Activated CD4-positive, alpha-beta T cell treated with anti-CD3 and anti-CD28 coated beads, Interleukin-2, amount 50 U/mL, for 24 hours (primary cell): ENCODE results near the gene EPB41L5.
"Not testable (repeated sequence)": the region's sequence is repeated elsewhere in the genome, so short reads cannot be mapped to it uniquely, and the experiment has no call there.

Source experiments
- DNase-seq, 2 donors: peaks; one replicate each; pipeline ENCODE4 v3.0.0-alpha.2; 2020; ENCODE audit warnings: low read depth in 1 of 2, low spot score in 1 of 2

EPB41L5 gene

GRCh38 chr2:120192280-120192679 lies 179.4 kb downstream of the EPB41L5 start:
- DNase-seq: no peak

GRCh38 chr2:120195553-120195952 lies 182.7 kb downstream of the EPB41L5 start:
- no peak for DNase-seq

- not testable (repeated sequence) for DNase-seq
Measured at GRCh38 chr2:120199817-120200459, 187.1 kb downstream of the EPB41L5 start.

GRCh38 chr2:120203251-120204021 lies 190.6 kb downstream of the EPB41L5 start:
- no peak for DNase-seq

- DNase-seq: no peak
Measured at GRCh38 chr2:120204022-120204405, 191.1 kb downstream of the EPB41L5 start.

GRCh38 chr2:120204417-120204816 lies 191.5 kb downstream of the EPB41L5 start:
- DNase-seq: no peak

GRCh38 chr2:120204945-120205670 lies 192.2 kb downstream of the EPB41L5 start:
- DNase-seq: no peak

GRCh38 chr2:120206022-120206581 lies 193.2 kb downstream of the EPB41L5 start:
- no peak for DNase-seq

GRCh38 chr2:120208381-120209353 lies 195.8 kb downstream of the EPB41L5 start:
- DNase-seq: no peak

GRCh38 chr2:120209427-120210269 lies 196.8 kb downstream of the EPB41L5 start:
- DNase-seq: no peak

GRCh38 chr2:120210270-120210693 lies 197.4 kb downstream of the EPB41L5 start:
- DNase-seq: no peak

GRCh38 chr2:120218181-120218580 lies 205.3 kb downstream of the EPB41L5 start:
- DNase-seq: no peak

- DNase-seq: no peak
Measured at GRCh38 chr2:120219291-120219690, 206.4 kb downstream of the EPB41L5 start.

- DNase-seq: no peak
Measured at GRCh38 chr2:120219766-120220165, 206.9 kb downstream of the EPB41L5 start.

- DNase-seq: no peak
Measured at GRCh38 chr2:120220756-120221155, 207.9 kb downstream of the EPB41L5 start.

- DNase-seq: no peak
Measured at GRCh38 chr2:120221616-120222015, 208.7 kb downstream of the EPB41L5 start.

GRCh38 chr2:120222186-120223033 lies 209.5 kb downstream of the EPB41L5 start:
- no peak for DNase-seq

GRCh38 chr2:120223034-120223912 lies 210.4 kb downstream of the EPB41L5 start, which contains the start of gene TMEM185B:
TMEM185B (minus strand) TSS chr2:120223400; CDS start chr2:120222976, 424 bp downstream.
- DNase-seq: peak; percentile 83 to 86
